HG02798 (cell line): ENCODE measurements around the gene C17orf67.
"Not testable (repeated sequence)": the region's sequence is repeated elsewhere in the genome, so short reads cannot be mapped to it uniquely, and the experiment has no call there.

ENCODE experiments used
- ATAC-seq: cut with Tn5 transposase; IDR thresholded peaks from one replicate; pipeline ENCODE4 v1.9.1; 2021; ENCODE audit warnings: mild to moderate bottlenecking; ENCODE audit not compliant: unreplicated experiment, poor library complexity

C17orf67 gene

DNA sequence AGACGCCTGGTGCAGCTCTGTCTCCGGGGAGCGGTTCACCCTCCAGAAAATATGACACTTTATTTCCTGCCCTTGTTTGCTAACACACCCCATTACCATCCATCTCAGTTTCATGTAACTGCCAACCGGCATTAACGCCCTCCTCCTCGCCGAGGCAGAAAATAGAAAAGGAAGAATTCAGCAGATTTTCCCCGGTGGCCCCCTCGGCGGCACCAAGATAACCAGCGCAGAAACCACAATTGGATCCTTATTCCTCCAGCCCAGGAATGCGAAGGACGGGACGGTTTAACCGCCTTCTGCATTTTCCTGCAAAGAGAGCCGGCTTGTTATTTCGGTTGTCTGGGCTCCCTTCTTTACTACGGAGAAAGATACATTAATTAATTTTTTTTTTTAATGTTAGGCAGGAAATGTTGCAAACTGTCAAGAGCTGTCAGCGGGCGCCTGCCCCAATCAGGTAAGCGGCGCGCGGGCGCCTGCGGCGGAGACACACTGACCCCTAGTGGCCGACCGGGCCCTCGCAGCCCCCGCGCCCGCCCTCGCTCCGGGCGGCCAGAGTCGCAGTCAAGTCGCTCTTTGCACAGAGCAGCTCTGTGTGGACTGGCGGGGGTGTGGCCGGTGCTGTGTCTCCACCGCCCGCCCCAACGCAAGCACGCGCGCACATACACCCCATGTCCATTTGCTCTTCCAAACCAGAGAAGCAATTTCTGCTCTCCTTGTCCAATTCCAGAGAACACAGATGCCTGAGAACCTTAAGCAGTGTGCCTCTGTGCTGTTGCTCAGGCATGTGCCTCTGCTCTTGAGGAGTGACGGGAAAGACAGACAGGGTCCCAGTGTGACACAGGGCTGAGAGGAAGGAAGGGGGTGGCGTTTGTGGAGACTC, 53.6 kb downstream of the C17orf67 start:
- peak; percentile 94 for ATAC-seq

DNA sequence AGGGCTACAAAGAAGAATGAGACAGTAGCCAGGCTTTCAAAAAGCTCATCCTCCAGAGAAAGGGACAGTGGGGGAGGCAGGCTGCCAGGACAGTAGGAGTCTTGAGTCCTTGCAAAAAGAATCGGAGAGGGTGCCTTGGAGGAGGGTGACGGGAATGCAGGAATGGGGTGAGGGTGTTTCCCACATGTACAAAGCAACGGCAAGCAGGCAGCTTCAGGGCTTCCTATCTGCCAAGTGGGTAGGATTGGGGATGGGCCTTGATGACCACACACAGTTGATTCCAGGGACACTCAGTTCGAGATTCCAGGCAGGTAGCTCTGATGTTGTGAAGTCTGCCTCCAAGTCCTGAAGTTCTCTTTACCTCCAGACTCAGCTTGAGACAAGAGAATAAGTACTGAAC, 54.4 kb downstream of the C17orf67 start:
- no peak for ATAC-seq

DNA sequence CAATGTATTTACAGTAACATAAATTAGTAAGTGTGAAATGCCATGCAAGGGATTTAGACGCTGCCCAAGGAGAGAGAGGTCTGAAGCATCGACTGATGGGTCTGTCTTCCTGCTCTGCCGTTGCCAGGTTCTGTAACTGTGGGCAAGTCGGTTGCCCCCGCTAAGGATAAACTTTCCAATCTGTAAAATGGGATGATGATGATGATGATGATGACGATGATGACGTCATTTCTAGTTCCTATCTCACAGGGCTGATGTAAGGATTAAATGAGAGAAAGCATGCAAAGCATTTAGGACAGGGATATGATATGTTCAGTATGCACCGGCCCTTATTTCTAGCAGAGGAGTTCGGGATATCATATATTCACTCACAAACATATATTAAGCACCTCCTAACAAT, 54.8 kb downstream of the C17orf67 start:
- no peak for ATAC-seq

DNA sequence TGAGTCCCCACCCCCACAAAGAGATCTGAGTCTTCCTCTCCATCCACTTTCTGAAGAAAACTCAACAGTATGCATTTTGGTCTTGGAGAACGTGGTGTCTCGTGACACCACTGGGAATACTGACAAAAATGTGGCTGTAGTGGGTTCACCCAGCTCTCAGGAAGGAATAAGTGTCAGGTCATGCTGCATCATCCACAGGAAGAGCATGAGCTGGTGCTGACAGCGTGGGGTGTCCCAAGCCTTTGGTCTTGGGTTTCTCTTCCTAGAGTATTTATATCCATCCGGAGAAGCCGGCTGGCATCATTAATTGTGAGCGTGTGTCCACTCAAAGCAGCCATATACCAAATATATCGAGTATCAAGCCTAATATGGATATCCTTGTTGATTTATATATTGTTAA, 55.9 kb downstream of the C17orf67 start:
- no peak for ATAC-seq

DNA sequence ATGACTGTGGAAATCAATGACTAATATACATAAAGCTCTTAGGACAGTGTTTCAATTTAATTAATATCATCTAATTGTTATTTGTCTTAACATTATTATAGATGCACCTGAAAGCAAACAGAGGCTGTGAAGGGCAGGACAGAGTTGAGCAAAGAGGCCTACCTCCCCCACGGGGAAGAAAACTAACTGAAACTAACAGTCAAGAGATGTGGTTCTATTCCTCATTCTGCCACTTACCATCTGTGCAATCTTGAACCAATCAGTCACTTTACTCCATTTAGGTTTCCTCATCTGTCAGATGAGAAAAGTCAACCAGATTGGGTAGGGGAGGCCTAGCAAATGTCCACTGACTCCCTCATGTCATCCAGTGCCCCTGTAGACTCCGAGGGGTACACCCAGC, 59.1 kb downstream of the C17orf67 start:
- ATAC-seq, result no peak

DNA sequence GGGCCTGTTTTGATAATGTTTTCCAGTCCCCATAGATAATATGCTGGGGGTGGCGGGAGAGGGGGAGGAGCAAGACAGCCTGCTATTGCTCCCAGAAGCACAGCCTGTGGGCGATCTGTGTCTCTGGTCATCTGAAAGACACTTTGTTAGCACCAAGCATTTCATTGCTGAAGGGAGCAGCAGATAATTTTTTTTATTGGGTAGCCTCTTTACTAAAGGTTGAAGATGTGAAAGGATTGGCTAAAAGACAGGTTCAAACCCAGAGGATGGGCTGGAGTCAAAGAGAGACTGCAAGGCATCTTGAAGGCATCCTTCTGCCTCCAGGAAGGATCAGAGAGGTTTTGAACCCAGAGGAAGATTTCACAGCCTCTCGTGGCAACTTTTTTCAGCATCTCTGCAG, 60.6 kb downstream of the C17orf67 start:
- ATAC-seq, result no peak

DNA sequence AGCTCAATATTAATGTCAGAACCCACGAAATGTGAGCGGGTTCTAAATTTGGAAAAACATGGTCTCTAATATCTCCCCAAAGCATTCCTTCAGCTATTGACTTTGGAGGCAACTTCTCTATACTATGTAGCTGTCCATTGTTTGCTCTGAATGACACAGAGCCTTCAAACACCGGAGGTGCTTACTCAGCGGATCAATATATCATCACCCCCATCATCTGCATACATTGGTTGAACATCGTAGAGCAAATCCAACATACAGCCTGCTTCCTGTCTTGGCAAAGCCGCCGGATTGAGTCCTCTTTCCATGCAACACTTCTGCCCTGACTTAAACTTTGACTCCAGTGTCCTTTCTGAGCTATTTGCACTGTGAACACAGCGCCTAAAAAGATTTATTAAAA, 61.3 kb downstream of the C17orf67 start:
- no peak for ATAC-seq

DNA sequence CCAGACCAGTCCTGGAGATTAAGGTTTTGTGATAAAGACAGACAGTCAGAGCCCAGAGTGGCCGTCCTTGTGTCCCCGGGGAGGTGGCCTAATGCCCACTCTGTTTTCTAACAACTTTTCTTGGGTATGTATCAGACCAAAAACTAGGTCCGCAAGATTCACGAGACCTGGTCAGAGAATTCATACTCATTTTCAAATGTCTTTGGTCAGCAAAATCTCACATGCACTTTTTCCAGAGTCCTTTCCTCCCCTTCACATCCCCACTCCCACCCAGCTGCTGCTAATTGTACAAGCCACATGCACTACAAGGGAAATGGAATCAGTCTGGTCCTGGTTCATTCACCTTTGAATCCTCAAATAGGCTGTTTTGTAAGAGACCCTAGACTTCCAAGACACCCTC, 61.7 kb downstream of the C17orf67 start:
- ATAC-seq, result no peak

DNA sequence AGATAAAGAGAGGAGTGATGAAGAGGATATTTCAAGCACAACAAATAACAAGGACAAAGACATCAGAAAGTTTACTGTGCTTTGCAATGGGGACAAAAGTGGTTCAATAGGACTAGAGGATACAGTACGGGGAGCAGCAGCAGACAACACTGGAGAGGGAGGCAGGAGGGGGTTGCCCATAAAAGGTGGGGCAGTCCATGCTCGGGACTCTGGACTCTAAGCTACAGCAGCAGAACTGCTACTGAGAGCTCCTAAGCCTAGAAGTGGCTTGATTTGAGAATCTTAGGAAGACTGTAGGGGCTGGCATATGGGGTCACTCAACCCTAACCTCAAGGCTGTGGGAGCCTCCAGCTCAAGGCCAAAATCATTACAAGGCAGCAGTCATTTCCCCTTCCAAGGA, 62.2 kb downstream of the C17orf67 start:
- ATAC-seq, result no peak

DNA sequence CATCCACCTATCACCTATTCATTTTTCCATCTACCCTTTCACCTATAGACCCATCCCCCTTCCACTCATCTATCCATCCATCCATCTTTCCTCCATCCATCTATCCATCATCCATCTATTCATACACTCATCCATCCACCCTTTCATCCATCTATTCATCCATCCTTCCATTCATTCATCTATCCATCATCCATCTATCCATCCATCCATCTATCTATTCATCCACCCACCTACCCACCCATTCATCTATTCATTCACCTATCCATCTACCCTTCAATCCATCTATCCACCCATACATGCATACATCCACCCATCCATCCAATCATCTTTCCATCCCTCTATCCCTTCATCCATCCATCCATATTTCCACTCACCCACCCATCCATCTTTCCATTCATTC, 63.3 kb downstream of the C17orf67 start:
- no peak for ATAC-seq

DNA sequence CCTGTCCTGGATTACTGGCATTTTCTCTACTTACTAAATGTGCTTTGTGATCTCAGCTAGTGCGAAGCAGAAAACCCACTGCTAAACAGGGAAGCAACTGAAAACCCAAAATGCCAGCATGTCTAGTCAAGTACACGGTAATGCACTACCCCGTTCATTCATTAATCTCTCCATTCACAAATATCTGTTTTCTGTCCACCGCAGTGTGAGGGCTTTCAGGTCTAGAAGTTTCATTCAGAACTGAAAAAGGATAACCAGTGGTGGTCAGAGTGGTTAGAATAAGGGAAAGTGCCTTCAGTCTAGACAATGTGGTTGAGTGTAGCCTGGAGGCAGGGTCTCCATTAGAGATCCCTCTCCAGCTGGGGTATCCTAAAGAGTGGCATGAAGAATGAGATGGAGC, 68.3 kb downstream of the C17orf67 start:
- ATAC-seq, result no peak

DNA sequence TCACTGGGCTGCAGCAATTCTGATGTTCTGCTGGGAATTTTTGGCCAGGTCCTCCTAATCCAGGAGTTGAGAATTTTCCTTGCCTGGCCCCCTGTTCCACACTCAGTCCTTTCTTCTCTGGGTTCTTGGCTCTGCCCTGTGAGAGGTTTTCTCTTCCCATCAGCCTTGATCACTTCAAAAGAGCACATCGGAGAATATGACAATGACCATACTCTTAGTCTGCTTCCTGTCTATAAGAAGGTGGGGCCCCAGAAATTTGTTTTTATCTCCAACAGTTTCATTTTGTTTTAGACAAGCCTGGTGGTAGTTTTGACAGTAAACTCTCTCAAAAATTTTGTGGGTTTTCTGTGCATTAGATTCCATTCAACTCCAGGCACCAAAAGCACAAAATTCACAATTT, 70.7 kb downstream of the C17orf67 start:
- no peak for ATAC-seq

DNA sequence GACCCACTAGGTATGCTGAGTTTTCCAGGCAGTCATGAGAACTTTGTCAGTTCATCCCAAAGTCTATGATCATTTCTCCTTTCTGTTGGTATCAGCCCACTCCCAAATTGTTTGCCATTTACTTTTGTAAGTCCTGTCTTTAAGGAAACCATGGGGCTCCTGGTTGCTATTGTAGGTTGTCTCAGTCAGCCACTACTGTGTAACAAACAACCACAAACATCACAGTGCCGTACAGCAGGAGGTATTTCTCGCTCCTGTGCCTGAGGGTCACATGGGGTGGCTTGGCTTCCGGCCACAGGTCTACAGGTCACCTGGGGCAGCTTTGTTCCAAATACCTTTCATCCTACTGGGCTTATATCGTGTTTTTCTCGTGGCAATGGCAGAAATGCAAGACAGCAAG, 71.6 kb downstream of the C17orf67 start:
- no peak for ATAC-seq

DNA sequence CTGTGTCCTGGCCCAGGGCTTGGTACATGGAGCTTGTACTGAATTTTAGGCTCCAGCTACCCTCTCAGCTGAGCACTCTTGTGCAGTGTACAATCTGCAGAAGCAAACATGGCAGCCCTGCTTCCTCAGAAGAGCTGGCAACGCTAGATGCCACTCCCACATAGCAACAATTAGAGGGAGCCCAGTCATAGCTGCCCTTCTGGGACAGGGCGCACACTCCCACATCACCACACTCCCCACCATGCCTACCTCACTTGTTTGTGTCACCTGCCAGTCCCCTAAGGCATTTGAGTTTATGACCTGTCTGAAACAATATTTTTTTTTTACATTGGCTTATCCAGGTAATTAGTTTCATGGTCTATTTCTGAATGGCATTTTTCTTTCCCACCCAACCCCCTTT, 72.3 kb downstream of the C17orf67 start:
- no peak for ATAC-seq

DNA sequence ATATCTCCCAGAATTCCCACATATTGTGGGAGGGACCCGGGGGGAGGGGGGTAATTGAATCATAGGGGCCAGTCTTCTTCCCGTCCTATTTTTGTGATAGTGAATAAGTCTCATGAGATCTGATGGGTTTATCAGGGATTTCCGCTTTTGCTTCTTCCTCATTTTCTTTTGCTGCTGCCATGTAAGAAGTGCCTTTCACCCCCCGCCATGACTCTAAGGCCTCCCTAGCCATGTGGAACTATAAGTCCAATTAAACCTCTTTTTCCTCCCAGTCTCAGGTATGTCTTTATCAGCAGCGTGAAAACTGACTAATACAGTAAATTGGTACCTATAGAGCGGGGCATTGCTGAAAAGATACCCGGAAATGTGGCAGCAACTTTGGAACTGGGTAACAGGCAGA, 76.1 kb downstream of the C17orf67 start:
- ATAC-seq, result not testable (repeated sequence)

DNA sequence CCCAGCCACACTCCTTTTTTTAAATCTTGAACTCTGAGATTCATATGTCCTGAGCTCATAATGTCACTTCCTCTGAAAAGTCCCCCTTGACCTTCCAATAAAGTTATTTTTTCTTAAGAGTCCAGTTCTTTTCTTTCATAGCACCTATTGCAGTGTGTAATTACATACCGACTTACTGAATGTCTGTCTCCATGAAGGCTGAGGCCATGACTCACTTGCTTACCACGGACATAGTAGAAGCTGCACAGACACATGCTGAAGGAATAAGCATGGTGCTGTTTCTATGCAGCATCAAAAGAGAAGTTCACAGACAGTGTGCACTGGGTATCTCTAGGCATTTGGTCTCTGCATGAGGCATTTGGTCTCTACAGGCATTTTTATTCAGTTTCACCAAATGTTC, 77.2 kb downstream of the C17orf67 start:
- ATAC-seq, result no peak

DNA sequence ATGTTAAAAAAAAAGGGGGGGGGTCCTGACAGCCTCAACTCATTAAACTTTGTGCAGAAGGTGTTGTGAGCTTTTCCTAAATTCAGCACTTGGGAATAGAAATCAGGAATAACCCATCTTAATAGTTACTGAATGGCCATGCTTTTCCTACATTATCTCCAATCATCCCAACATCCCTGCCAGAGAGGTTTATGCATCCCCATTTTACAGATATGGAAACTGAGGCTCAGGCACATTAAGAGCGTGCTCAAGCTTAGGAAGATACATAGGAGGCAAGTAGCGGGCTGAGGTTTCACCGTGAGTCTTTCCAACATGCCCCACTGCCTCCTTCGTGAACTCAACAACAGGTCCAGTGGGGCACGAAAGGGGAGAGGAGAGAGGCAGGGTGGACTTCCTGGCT, 78.4 kb downstream of the C17orf67 start:
- ATAC-seq, result no peak

DNA sequence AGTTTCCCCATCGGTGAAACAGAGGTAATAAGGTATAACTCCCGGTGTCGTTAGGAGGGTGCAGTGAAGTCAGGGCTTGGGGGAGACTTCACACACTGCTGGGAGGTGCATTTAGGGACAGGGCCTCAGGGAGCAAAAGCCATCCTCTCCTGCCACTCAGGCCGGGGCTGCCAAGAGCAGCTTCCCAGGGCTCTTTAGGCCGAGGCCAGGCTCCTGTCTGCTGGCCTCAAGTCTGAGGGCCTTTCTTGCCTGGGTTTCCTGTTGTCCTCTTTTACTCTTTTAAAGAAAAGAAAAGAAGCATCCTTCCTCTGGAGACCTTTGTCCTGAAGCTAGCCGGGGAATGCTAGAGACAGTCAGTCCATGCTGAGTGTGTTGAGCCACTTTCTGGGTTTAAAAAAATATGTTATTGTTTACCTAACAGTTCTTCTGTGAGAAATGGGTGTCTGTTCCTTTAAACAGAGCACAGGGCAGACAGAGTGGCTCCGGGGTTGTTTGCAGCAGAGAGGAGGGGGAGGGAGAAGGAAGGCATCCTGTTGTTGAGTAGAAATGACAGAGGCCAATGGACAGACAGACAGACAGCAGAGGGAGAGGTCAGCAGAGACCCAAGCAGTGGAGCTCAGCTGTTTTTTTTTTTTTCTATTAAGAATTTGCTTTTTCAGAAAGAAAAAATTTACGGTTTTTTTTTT, 79.1 kb downstream of the C17orf67 start:
- no peak for ATAC-seq

DNA sequence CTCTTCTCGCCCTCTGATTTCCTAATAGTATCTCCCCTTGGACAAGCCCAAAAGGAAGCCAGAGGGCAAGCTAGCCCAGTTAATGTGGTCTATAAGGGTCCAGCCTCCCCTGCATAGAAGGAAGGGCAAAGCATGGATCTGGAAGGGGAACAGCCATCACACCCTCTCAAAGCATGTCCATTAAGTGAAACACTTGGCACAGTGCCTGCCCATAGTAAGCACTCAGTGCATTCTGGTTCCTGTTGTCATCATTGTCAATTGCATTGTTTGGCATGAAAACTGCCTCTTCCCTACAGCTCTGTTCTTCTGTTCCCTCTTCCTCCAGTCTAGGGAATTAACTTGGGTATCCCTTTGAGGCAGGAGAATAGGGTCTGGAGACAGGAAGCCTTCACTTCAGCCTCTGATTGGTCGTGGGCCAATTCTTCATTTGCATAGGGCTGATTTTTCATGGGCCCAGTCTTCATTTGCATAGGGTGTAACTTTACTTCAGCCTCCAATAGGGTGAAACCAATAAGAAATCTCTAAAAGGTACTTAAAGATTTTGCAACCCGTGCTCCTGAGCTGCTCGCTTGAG, 81.4 kb downstream of the C17orf67 start:
- ATAC-seq, result no peak

DNA sequence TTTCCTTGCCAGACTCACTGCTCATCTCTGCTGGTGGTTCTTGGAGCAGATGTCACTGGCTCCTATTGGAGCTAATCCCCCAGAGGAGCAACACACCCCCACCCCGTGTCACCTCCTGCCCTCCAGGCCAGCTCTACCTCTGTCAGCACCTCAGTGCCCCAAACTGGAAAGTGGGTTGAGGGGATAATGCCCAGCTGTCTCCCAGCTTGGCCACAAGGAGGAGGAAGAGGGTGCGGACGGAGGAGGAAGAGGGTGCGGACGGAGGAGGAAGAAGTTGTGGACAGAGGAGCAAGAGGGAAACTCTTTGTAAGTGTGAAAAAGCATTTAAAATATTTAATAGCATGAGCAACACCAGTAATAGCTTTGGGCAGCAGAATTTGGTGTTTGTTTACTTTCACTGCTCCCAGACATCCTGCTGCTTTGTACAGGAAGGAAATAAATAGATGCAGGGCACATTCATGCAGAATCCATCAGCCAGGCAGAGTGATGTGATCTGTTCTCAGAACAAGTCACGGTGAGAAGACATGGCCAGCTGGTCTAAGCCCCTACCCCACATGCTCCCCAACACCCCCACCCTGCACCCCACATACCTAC, 82.5 kb downstream of the C17orf67 start:
- no peak for ATAC-seq

DNA sequence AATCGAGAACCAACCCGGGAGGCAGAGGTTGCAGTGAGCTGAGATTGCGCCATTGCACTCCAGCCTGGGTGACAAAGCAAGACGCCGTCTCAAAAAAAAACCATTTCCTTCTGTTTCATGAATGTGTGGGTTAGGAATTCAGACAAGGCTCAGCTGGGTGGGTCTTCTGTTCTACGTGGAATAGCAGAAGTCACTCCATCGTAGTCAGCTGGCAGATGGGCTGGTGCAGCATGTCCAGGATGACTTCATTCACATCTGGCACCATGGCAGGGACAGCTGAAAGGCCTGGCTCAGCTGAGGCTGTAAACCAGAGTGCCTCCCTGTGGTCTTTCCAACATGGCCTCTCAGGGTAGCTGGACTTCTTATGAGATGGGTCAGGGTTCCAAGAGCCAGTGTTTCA, 89.0 kb downstream of the C17orf67 start:
- ATAC-seq, result no peak
